ENCODE results near the gene PKP4. TPM values are rescaled to one million over a fixed set of nuclear protein-coding genes. Genes with fewer than 3 reads are reported as not detected.
A peak's percentile ranks its signal among the peaks of the same experiment; 100 is the strongest.
"Not testable (repeated sequence)": the region's sequence is repeated elsewhere in the genome, so short reads cannot be mapped to it uniquely, and the experiment has no call there.

The PKP4 gene
- polyA plus RNA-seq (ENCODE audit: low read depth in 6 of 6): 1 to 10 TPM in 1 of 6 donors, under 1 TPM in 4, not detected in 1; 0.19 to 1.1 (median 0.55) TPM

GRCh38 chr2:158456309-158457066 lies at the start of gene PKP4, which contains the start of gene CCDC148:
Gene PKP4, plus strand, starts transcription at chr2:158456952. Its CDS starts 76,233 bp downstream, at chr2:158533185.
Gene CCDC148, minus strand, starts transcription at chr2:158456753. Its CDS starts 314 bp downstream, at chr2:158456439.
- H3K36me3 Mint-ChIP-seq: no peaks in the 10 kb centered on the region
- peak; percentile 90 for DNase-seq
- H3K4me3 Mint-ChIP-seq: peak within 1 kb of the TSS; percentile 88 to 97 (median 91)
- peaks cover 30 to 45% (median 36%) of the 10 kb centered on the region in 3 donors for H3K27me3 Mint-ChIP-seq
- H3K27ac Mint-ChIP-seq: peak within 1 kb of the TSS; percentile 73 to 96 (median 87)
- H3K4me1 Mint-ChIP-seq: peaks cover 15 to 24% (median 16%) of the 10 kb centered on the region in 3 donors
- H3K9me3 Mint-ChIP-seq: no peaks in the 10 kb centered on the region
- ATAC-seq (ENCODE audit: low read depth in 2 of 2): peak; percentile 90 to 92

GRCh38 chr2:158407031-158407430 lies 49.7 kb upstream of the PKP4 start:
- H3K27me3 Mint-ChIP-seq: peaks cover 0 to 11% (median 0%) of the 10 kb centered on the region in 3 donors
- peaks cover 0 to 8% of the 10 kb centered on the region in 2 donors for H3K36me3 Mint-ChIP-seq
- H3K4me1 Mint-ChIP-seq: no peaks in the 10 kb centered on the region
- H3K27ac Mint-ChIP-seq: peak overlapping the region in 1 of 6 donors; percentile 43
- H3K9me3 Mint-ChIP-seq: peaks cover 6 to 31% (median 22%) of the 10 kb centered on the region in 7 donors
- no peak for ATAC-seq (ENCODE audit: low read depth in 2 of 2)
- H3K4me3 Mint-ChIP-seq: no peak overlapping the region
- no peak for DNase-seq

- DNase-seq (no peak), ATAC-seq (ENCODE audit: low read depth in 2 of 2) (no peak)
- Mint-ChIP-seq H3K36me3 (peaks cover 2 to 8% of the 10 kb centered on the region in 2 donors), H3K27me3 (peaks cover 0 to 11% (median 0%) of the 10 kb centered on the region in 3 donors), H3K4me3 (no peak overlapping the region), H3K27ac (no peak overlapping the region), H3K4me1 (no peaks in the 10 kb centered on the region), H3K9me3 (peaks cover 6 to 45% (median 28%) of the 10 kb centered on the region in 7 donors)
These were observed 46.6 kb upstream of the PKP4 start for GRCh38 chr2:158410132-158410531.

GRCh38 chr2:158411748-158412147 lies 45.0 kb upstream of the PKP4 start:
- Mint-ChIP-seq H3K9me3 (peaks cover 15 to 60% (median 37%) of the 10 kb centered on the region in 7 donors), H3K4me3 (no peak overlapping the region), H3K27ac (no peak overlapping the region), H3K36me3 (peaks cover 8 to 17% of the 10 kb centered on the region in 2 donors), H3K27me3 (peaks cover 0 to 11% (median 0%) of the 10 kb centered on the region in 3 donors), H3K4me1 (no peaks in the 10 kb centered on the region)
- ATAC-seq (ENCODE audit: low read depth in 2 of 2) (no peak), DNase-seq (no peak)

- no peak for ATAC-seq (ENCODE audit: low read depth in 2 of 2)
- no peak for DNase-seq
- peaks cover 8 to 17% of the 10 kb centered on the region in 2 donors for H3K36me3 Mint-ChIP-seq
- peaks cover 0 to 11% (median 0%) of the 10 kb centered on the region in 3 donors for H3K27me3 Mint-ChIP-seq
- H3K4me1 Mint-ChIP-seq: no peaks in the 10 kb centered on the region
- H3K4me3 Mint-ChIP-seq: no peak overlapping the region
- H3K9me3 Mint-ChIP-seq: peaks cover 16 to 61% (median 37%) of the 10 kb centered on the region in 7 donors
- no peak overlapping the region for H3K27ac Mint-ChIP-seq
These were observed 44.5 kb upstream of the PKP4 start for GRCh38 chr2:158412206-158412605.

GRCh38 chr2:158413581-158413980 lies 43.2 kb upstream of the PKP4 start:
- Mint-ChIP-seq H3K9me3 (peaks cover 16 to 61% (median 40%) of the 10 kb centered on the region in 7 donors), H3K27me3 (peaks cover 0 to 11% (median 6%) of the 10 kb centered on the region in 3 donors), H3K4me3 (no peak overlapping the region), H3K4me1 (no peaks in the 10 kb centered on the region), H3K27ac (no peak overlapping the region), H3K36me3 (peaks cover 8 to 17% of the 10 kb centered on the region in 2 donors)
- no peak for ATAC-seq (ENCODE audit: low read depth in 2 of 2)
- DNase-seq: no peak

- peaks cover 0 to 11% (median 9%) of the 10 kb centered on the region in 3 donors for H3K27me3 Mint-ChIP-seq
- peaks cover 16 to 55% (median 36%) of the 10 kb centered on the region in 7 donors for H3K9me3 Mint-ChIP-seq
- H3K4me3 Mint-ChIP-seq: no peak overlapping the region
- no peak overlapping the region for H3K27ac Mint-ChIP-seq
- ATAC-seq (ENCODE audit: low read depth in 2 of 2) (no peak), DNase-seq (no peak)
- no peaks in the 10 kb centered on the region for H3K4me1 Mint-ChIP-seq
- peaks cover 8 to 17% of the 10 kb centered on the region in 2 donors for H3K36me3 Mint-ChIP-seq
These were observed 42.2 kb upstream of the PKP4 start for GRCh38 chr2:158414538-158414937.

GRCh38 chr2:158432117-158432516 lies 24.6 kb upstream of the PKP4 start:
- no peak for DNase-seq
- peaks cover 7 to 8% of the 10 kb centered on the region in 2 donors for H3K36me3 Mint-ChIP-seq
- no peak for ATAC-seq (ENCODE audit: low read depth in 2 of 2)
- H3K4me3 Mint-ChIP-seq: no peak overlapping the region
- peaks cover 10 to 18% (median 16%) of the 10 kb centered on the region in 3 donors for H3K27me3 Mint-ChIP-seq
- no peaks in the 10 kb centered on the region for H3K4me1 Mint-ChIP-seq
- no peak overlapping the region for H3K27ac Mint-ChIP-seq
- peaks cover 6 to 48% (median 33%) of the 10 kb centered on the region in 7 donors for H3K9me3 Mint-ChIP-seq

- H3K9me3 Mint-ChIP-seq: peaks cover 0 to 45% (median 31%) of the 10 kb centered on the region in 7 donors
- not testable (repeated sequence) for H3K27ac Mint-ChIP-seq; H3K4me3 Mint-ChIP-seq; H3K36me3 Mint-ChIP-seq; DNase-seq; H3K4me1 Mint-ChIP-seq; ATAC-seq (ENCODE audit: low read depth in 2 of 2)
- H3K27me3 Mint-ChIP-seq: peaks cover 0 to 13% (median 3%) of the 10 kb centered on the region in 3 donors
These were observed 23.0 kb upstream of the PKP4 start for GRCh38 chr2:158433716-158434115.

- H3K4me3 Mint-ChIP-seq; DNase-seq; ATAC-seq (ENCODE audit: low read depth in 2 of 2); H3K36me3 Mint-ChIP-seq; H3K4me1 Mint-ChIP-seq; H3K27ac Mint-ChIP-seq: not testable (repeated sequence)
- Mint-ChIP-seq H3K27me3 (peaks cover 0 to 13% (median 0%) of the 10 kb centered on the region in 3 donors), H3K9me3 (peaks cover 0 to 26% (median 16%) of the 10 kb centered on the region in 7 donors)
These were observed 17.7 kb upstream of the PKP4 start for GRCh38 chr2:158439062-158439461.

GRCh38 chr2:158443606-158444005 lies 13.1 kb upstream of the PKP4 start:
- Mint-ChIP-seq H3K4me3 (no peak overlapping the region), H3K27me3 (no peaks in the 10 kb centered on the region), H3K27ac (no peak overlapping the region), H3K36me3 (peaks cover 0 to 5% of the 10 kb centered on the region in 2 donors), H3K4me1 (no peaks in the 10 kb centered on the region), H3K9me3 (peaks cover 0 to 13% (median 8%) of the 10 kb centered on the region in 7 donors)
- ATAC-seq (ENCODE audit: low read depth in 2 of 2): no peak
- no peak for DNase-seq

GRCh38 chr2:158457092-158457825 lies 507 bp downstream of the PKP4 start:
- ATAC-seq (ENCODE audit: low read depth in 2 of 2): peak; percentile 21 to 24
- Mint-ChIP-seq H3K36me3 (no peaks in the 10 kb centered on the region), H3K27ac (peak overlapping the region in 5 of 6 donors; percentile 67 to 96 (median 85)), H3K4me3 (peak overlapping the region; percentile 86 to 97 (median 91)), H3K4me1 (peaks cover 15 to 24% (median 16%) of the 10 kb centered on the region in 3 donors), H3K9me3 (no peaks in the 10 kb centered on the region), H3K27me3 (peaks cover 30 to 37% (median 33%) of the 10 kb centered on the region in 3 donors)
- DNase-seq: peak; percentile 38
